WERI-Rb-1 (cell line): ENCODE data around the gene ST8SIA4.

ENCODE experiments used
- DNase-seq: peaks from one replicate; pipeline ENCODE4 v3.0.0-alpha.2; 2020
- H3K27ac ChIP-seq: fragments of 250-450 bp; sonication (Bioruptor Pico); 2 replicates; pipeline ENCODE4 v1.5.1; 2020; ENCODE audit warnings: mild to moderate bottlenecking, moderate library complexity
- H3K27me3 ChIP-seq: fragments of 250-450 bp; sonication (Bioruptor Pico); 2 replicates; pipeline ENCODE4 v1.5.1; 2021; ENCODE audit warnings: mild to moderate bottlenecking, low read depth, moderate library complexity; ENCODE audit not compliant: insufficient read depth, severe bottlenecking
- H3K36me3 ChIP-seq: fragments of 250-450 bp; sonication (Bioruptor Pico); 2 replicates; pipeline ENCODE4 v1.5.1; 2020; ENCODE audit warnings: mild to moderate bottlenecking, moderate library complexity
- H3K4me3 ChIP-seq: 2 replicates; pipeline ENCODE4 v1.5.1; 2011; ENCODE audit warnings: low read depth, mild to moderate bottlenecking, control low read depth, low read length
- H3K9me3 ChIP-seq: fragments of 250-450 bp; sonication (Bioruptor Pico); 2 replicates; pipeline ENCODE4 v1.5.1; 2021; ENCODE audit warnings: mild to moderate bottlenecking, moderate library complexity; ENCODE audit not compliant: severe bottlenecking
- CTCF ChIP-seq: IDR thresholded peaks from 2 replicates; pipeline ENCODE4 v1.5.1; 2011; ENCODE audit warnings: low read depth, mild to moderate bottlenecking, control low read depth, inconsistent platforms, low read length

ST8SIA4 gene

GRCh38 chr5:100762108-100762507 is 141.0 kb downstream of the ST8SIA4 start:
- H3K4me3 ChIP-seq, result no peak overlapping the region
- no peak for TF ChIP-seq CTCF
- H3K27ac ChIP-seq, result no peak overlapping the region
- H3K9me3 ChIP-seq, result no peaks in the 10 kb centered on the region
- H3K36me3 ChIP-seq, result no peaks in the 10 kb centered on the region
- H3K27me3 ChIP-seq, result no peaks in the 10 kb centered on the region
- no peak for DNase-seq

- Histone ChIP-seq H3K9me3 (no peaks in the 10 kb centered on the region), H3K4me3 (no peak overlapping the region), H3K27me3 (no peaks in the 10 kb centered on the region), H3K36me3 (no peaks in the 10 kb centered on the region), H3K27ac (no peak overlapping the region)
- DNase-seq, result no peak
- no peak for TF ChIP-seq CTCF
These were observed 141.9 kb downstream of the ST8SIA4 start for GRCh38 chr5:100761192-100761591.

- Histone ChIP-seq H3K27ac (no peak overlapping the region), H3K9me3 (no peaks in the 10 kb centered on the region), H3K27me3 (no peaks in the 10 kb centered on the region), H3K36me3 (no peaks in the 10 kb centered on the region), H3K4me3 (no peak overlapping the region)
- DNase-seq, result no peak
- no peak for TF ChIP-seq CTCF
These were observed 142.4 kb downstream of the ST8SIA4 start for GRCh38 chr5:100760688-100761087.

GRCh38 chr5:100758780-100759179 is 144.3 kb downstream of the ST8SIA4 start:
- H3K36me3 ChIP-seq, result no peaks in the 10 kb centered on the region
- H3K27ac ChIP-seq, result no peak overlapping the region
- no peak overlapping the region for H3K4me3 ChIP-seq
- H3K27me3 ChIP-seq, result no peaks in the 10 kb centered on the region
- DNase-seq, result no peak
- no peak for TF ChIP-seq CTCF
- H3K9me3 ChIP-seq, result no peaks in the 10 kb centered on the region

GRCh38 chr5:100758306-100758705 is 144.8 kb downstream of the ST8SIA4 start:
- no peaks in the 10 kb centered on the region for H3K36me3 ChIP-seq
- H3K27me3 ChIP-seq, result no peaks in the 10 kb centered on the region
- DNase-seq, result no peak
- H3K4me3 ChIP-seq, result no peak overlapping the region
- TF ChIP-seq CTCF, result no peak
- no peak overlapping the region for H3K27ac ChIP-seq
- H3K9me3 ChIP-seq, result no peaks in the 10 kb centered on the region

- Histone ChIP-seq H3K9me3 (no peaks in the 10 kb centered on the region), H3K36me3 (no peaks in the 10 kb centered on the region), H3K27me3 (no peaks in the 10 kb centered on the region), H3K4me3 (no peak overlapping the region), H3K27ac (no peak overlapping the region)
- no peak for DNase-seq
- no peak for TF ChIP-seq CTCF
These were observed 145.5 kb downstream of the ST8SIA4 start for GRCh38 chr5:100757618-100758017.
